Choroid plexus epithelial cell (primary cell): Measurements from ENCODE around the gene RAVER2.
A peak's percentile ranks its signal among the peaks of the same experiment; 100 is the strongest.

Source experiments
- DNase-seq: peaks from one replicate; pipeline ENCODE4 v3.0.0-alpha.2; 2010; ENCODE audit warnings: low read depth
- H3K4me3 ChIP-seq: 2 replicates; pipeline ENCODE4 v1.5.1; 2011; ENCODE audit warnings: low read depth, mild to moderate bottlenecking, control low read depth, low read length, moderate library complexity
- CTCF ChIP-seq: conservative IDR thresholded peaks from 2 replicates; pipeline ENCODE4 v1.5.1; 2011; ENCODE audit warnings: low read depth, mild to moderate bottlenecking, control low read depth, inconsistent platforms, low read length, moderate library complexity

Gene RAVER2

GRCh38 chr1:64845831-64846425 is 101.1 kb downstream of the RAVER2 start:
- TF ChIP-seq CTCF = no peak
- peak; percentile 71 for DNase-seq
- no peak overlapping the region for H3K4me3 ChIP-seq

- DNase-seq = no peak
- TF ChIP-seq CTCF = no peak
- no peak overlapping the region for H3K4me3 ChIP-seq
Measured at GRCh38 chr1:64846573-64847430, 101.9 kb downstream of the RAVER2 start.

- DNase-seq = no peak
- H3K4me3 ChIP-seq = no peak overlapping the region
- TF ChIP-seq CTCF = no peak
Measured at GRCh38 chr1:64847666-64848065, 102.8 kb downstream of the RAVER2 start.

GRCh38 chr1:64848136-64848535 is 103.3 kb downstream of the RAVER2 start:
- DNase-seq = no peak
- no peak overlapping the region for H3K4me3 ChIP-seq
- no peak for TF ChIP-seq CTCF

GRCh38 chr1:64848803-64849202 is 103.9 kb downstream of the RAVER2 start:
- TF ChIP-seq CTCF = no peak
- no peak for DNase-seq
- no peak overlapping the region for H3K4me3 ChIP-seq

- TF ChIP-seq CTCF = no peak
- no peak overlapping the region for H3K4me3 ChIP-seq
- no peak for DNase-seq
Measured at GRCh38 chr1:64849942-64850341, 105.1 kb downstream of the RAVER2 start.
